ENCODE data around the gene USH2A.

Gene USH2A

GRCh38 chr1:216310776-216311175 is 112.5 kb downstream of the USH2A start:
- TF ChIP-seq ZNF600 (tag by site-specific recombination; IDR thresholded peaks at IDR 0.05) = no peak
- 0 out of 2 replicates have a peak, but pooled peaks have one; percentile 15 for TF ChIP-seq TRIM28 (IDR thresholded peaks at IDR 0.05; ENCODE audit: borderline replicate concordance, low read length)
- Histone ChIP-seq H3K27ac (ENCODE audit: extremely low read depth, low read depth, low read length) (no peak overlapping the region), H3K4me3 (ENCODE audit: low read depth, low read length) (no peak overlapping the region), H3K4me1 (ENCODE audit: control insufficient read depth, insufficient read depth, low read length) (no peaks in the 10 kb centered on the region), H3K9me3 (ENCODE audit: control insufficient read depth, insufficient read depth, low read depth, low read length) (no peaks in the 10 kb centered on the region), H3K36me3 (ENCODE audit: control insufficient read depth in 2 of 2, insufficient read depth in 1 of 2, low read length in 2 of 2) (no peaks in the 10 kb centered on the region)
- ChIA-PET CTCF (interaction anchor here (0.6 to 1.8 kb wide), 14 partner anchors 24 to 1860 kb away, joined by 3 to 11 read pairs (median 3); no protein-coding TSS in a partner anchor), POLR2A (no interaction called here)

- ChIA-PET CTCF (no interaction called here), POLR2A (no interaction called here)
- Histone ChIP-seq H3K9me3 (ENCODE audit: control insufficient read depth, insufficient read depth, low read depth, low read length) (no peaks in the 10 kb centered on the region), H3K4me1 (ENCODE audit: control insufficient read depth, insufficient read depth, low read length) (no peaks in the 10 kb centered on the region), H3K4me3 (ENCODE audit: low read depth, low read length) (no peak overlapping the region), H3K36me3 (ENCODE audit: control insufficient read depth in 2 of 2, insufficient read depth in 1 of 2, low read length in 2 of 2) (no peaks in the 10 kb centered on the region), H3K27ac (ENCODE audit: extremely low read depth, low read depth, low read length) (no peak overlapping the region)
- TF ChIP-seq ZBTB1 (tag by site-specific recombination; IDR thresholded peaks at IDR 0.05) (no peak), ZNF239 (tag by site-specific recombination; IDR thresholded peaks at IDR 0.05) (no peak), ZNF707 (tag by site-specific recombination; IDR thresholded peaks at IDR 0.05) (no peak), ZNF335 (tag by site-specific recombination; conservative IDR thresholded peaks at IDR 0.05) (no peak), KLF9 (tag by site-specific recombination; IDR thresholded peaks at IDR 0.05; ENCODE audit: low read depth) (no peak)
These were observed 116.4 kb downstream of the USH2A start for GRCh38 chr1:216306830-216307229.

- Histone ChIP-seq H3K27ac (ENCODE audit: extremely low read depth, low read depth, low read length) (no peak overlapping the region), H3K9me3 (ENCODE audit: control insufficient read depth, insufficient read depth, low read depth, low read length) (no peaks in the 10 kb centered on the region), H3K4me3 (ENCODE audit: low read depth, low read length) (no peak overlapping the region), H3K4me1 (ENCODE audit: control insufficient read depth, insufficient read depth, low read length) (no peaks in the 10 kb centered on the region), H3K36me3 (ENCODE audit: control insufficient read depth in 2 of 2, insufficient read depth in 1 of 2, low read length in 2 of 2) (no peaks in the 10 kb centered on the region)
- ChIA-PET POLR2A (no interaction called here), CTCF (no interaction called here)
- TF ChIP-seq TCF7L2 (IDR thresholded peaks at IDR 0.05; ENCODE audit: borderline replicate concordance, low read depth, low read length) (no peak), ZNF747 (tag by site-specific recombination; IDR thresholded peaks at IDR 0.05) (no peak), ZNF157 (tag by site-specific recombination; IDR thresholded peaks at IDR 0.05) (no peak), PRDM6 (tag by site-specific recombination; IDR thresholded peaks at IDR 0.05) (no peak), ZNF404 (tag by site-specific recombination; IDR thresholded peaks at IDR 0.05) (no peak)
These were observed 119.6 kb downstream of the USH2A start for GRCh38 chr1:216303690-216304089.

- POLR2A ChIA-PET = no interaction called here
- H3K9me3 ChIP-seq (ENCODE audit: control insufficient read depth, insufficient read depth, low read depth, low read length) = no peaks in the 10 kb centered on the region
- no peaks in the 10 kb centered on the region for H3K4me1 ChIP-seq (ENCODE audit: control insufficient read depth, insufficient read depth, low read length)
- no peak overlapping the region for H3K4me3 ChIP-seq (ENCODE audit: low read depth, low read length)
- CTCF ChIA-PET = no interaction called here
- no peaks in the 10 kb centered on the region for H3K36me3 ChIP-seq (ENCODE audit: control insufficient read depth in 2 of 2, insufficient read depth in 1 of 2, low read length in 2 of 2)
- no peak overlapping the region for H3K27ac ChIP-seq (ENCODE audit: extremely low read depth, low read depth, low read length)
- no peak for TF ChIP-seq ZFHX2 (tag by site-specific recombination; conservative IDR thresholded peaks at IDR 0.05)
- no peak for TF ChIP-seq ZBTB8A (tag by site-specific recombination; IDR thresholded peaks at IDR 0.05)
- no peak for TF ChIP-seq KLF1 (tag by site-specific recombination; IDR thresholded peaks at IDR 0.05)
- TF ChIP-seq ZBTB21 (tag by site-specific recombination; IDR thresholded peaks at IDR 0.05) = no peak
- TF ChIP-seq ZNF248 (tag by site-specific recombination; IDR thresholded peaks at IDR 0.05) = no peak
- no peak for TF ChIP-seq GLI2 (tag by site-specific recombination; IDR thresholded peaks at IDR 0.05; ENCODE audit: borderline replicate concordance, low read depth)
- no peak for TF ChIP-seq ZNF19 (tag by site-specific recombination; IDR thresholded peaks at IDR 0.05; ENCODE audit: low read depth)
- TF ChIP-seq ZNF10 (tag by site-specific recombination; IDR thresholded peaks at IDR 0.05) = no peak
- TF ChIP-seq ZNF112 (tag by site-specific recombination; IDR thresholded peaks at IDR 0.05) = no peak
- no peak for TF ChIP-seq ZBTB6 (tag by site-specific recombination; IDR thresholded peaks at IDR 0.05)
- no peak for TF ChIP-seq ZNF302 (tag by site-specific recombination; IDR thresholded peaks at IDR 0.05; ENCODE audit: low read depth)
- no peak for TF ChIP-seq PATZ1 (tag by site-specific recombination; IDR thresholded peaks at IDR 0.05)
- TF ChIP-seq ZNF169 (tag by site-specific recombination; IDR thresholded peaks at IDR 0.05) = no peak
These were observed 129.6 kb downstream of the USH2A start for GRCh38 chr1:216293683-216294082.

Data from HEK293 (cell line).